Osteoblast (primary cell): Measurements from ENCODE around the gene ETV1. TPM values are rescaled to one million over a fixed set of nuclear protein-coding genes. Genes with fewer than 3 reads are reported as not detected.

Experiments used
- DNase-seq: peaks from one replicate; pipeline ENCODE4 v3.0.0; 2011; ENCODE audit warnings: low spot score, mixed read lengths; ENCODE audit not compliant: insufficient read length; ENCODE audit errors: missing footprints
- H2AFZ ChIP-seq: 2 replicates; pipeline ENCODE4 v1.6.0; 2011; ENCODE audit warnings: mild to moderate bottlenecking, low read length
- H3K27ac ChIP-seq: 2 replicates; pipeline ENCODE4 v1.5.1; 2011; ENCODE audit warnings: mild to moderate bottlenecking, low read depth, low read length, moderate library complexity
- H3K27me3 ChIP-seq: 2 replicates; pipeline ENCODE4 v1.6.0; 2012; ENCODE audit warnings: mild to moderate bottlenecking, control low read depth, inconsistent platforms, low read length, moderate library complexity; ENCODE audit not compliant: insufficient read depth
- H3K36me3 ChIP-seq: 2 replicates; pipeline ENCODE4 v1.5.1; 2011; ENCODE audit warnings: mild to moderate bottlenecking, low read length, control low read depth, moderate library complexity; ENCODE audit not compliant: insufficient read depth
- H3K4me1 ChIP-seq: 2 replicates; pipeline ENCODE4 v1.5.1; 2011; ENCODE audit warnings: mild to moderate bottlenecking, low read length, control low read depth, moderate library complexity; ENCODE audit not compliant: insufficient read depth
- H3K4me2 ChIP-seq: 2 replicates; pipeline ENCODE4 v1.6.0; 2011; ENCODE audit warnings: mild to moderate bottlenecking, low read length; ENCODE audit not compliant: insufficient read depth
- H3K4me3 ChIP-seq: fragments of 200-600 bp; sonication (generic); 3 replicates; pipeline ENCODE4 v1.5.1; 2012; ENCODE audit warnings: mild to moderate bottlenecking, low read length, inconsistent platforms; ENCODE audit not compliant: insufficient read depth
- H3K79me2 ChIP-seq: 2 replicates; pipeline ENCODE4 v1.6.0; 2012; ENCODE audit warnings: mild to moderate bottlenecking, low read length, control low read depth, inconsistent platforms; ENCODE audit not compliant: insufficient read depth
- H3K9me3 ChIP-seq: 2 replicates; pipeline ENCODE4 v1.5.1; 2011; ENCODE audit warnings: low read depth, low read length, control low read depth
- H4K20me1 ChIP-seq: 2 replicates; pipeline ENCODE4 v1.6.0; 2012; ENCODE audit warnings: mild to moderate bottlenecking, low read length, control low read depth; ENCODE audit not compliant: insufficient read depth
- total RNA-seq: library from RNA; depleted of rRNA; stranded (reverse); fragments of >200 nt; gene quantifications from 2 replicates; pipeline ENCODE4 v1.2.3, GENCODE V29; 2012
- TF ChIP-seq, protein P1 (sequence below): IDR thresholded peaks from 2 replicates; pipeline ENCODE4 v1.5.1; 2011; ENCODE audit warnings: mild to moderate bottlenecking, low read depth, low read length, moderate library complexity; ENCODE audit errors: extremely low read depth

Gene ETV1
- total RNA-seq, 1 donor: 15.9 TPM

DNA sequence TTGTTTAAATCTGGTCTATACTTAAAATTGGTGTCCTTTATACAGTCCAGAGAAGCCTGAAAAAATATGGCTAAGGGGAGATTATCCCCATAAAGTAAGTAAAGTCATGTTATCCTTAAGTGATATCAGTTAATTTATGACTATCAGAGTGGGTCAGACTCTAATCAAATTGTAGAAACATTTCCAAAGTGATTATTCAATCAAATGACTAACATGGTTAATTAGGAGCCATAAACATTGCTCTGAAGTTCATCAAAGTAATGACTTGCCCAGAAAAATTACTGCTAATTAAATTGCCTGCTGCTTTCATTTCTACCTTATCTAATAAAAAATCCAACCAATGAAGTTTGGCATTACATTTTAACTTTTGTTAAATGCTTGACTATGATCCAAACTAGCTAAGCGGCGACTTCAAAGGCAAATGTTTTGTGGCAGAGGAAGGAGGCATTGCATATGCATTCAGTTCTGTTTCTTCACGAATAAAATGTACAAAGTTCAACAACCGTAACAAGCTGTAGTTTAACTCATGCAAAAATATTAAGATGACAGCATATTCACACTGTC lies 76.7 kb downstream of the ETV1 start:
- Histone ChIP-seq H3K4me1 (peaks cover 3% of the 10 kb centered on the region), H3K27ac (no peak overlapping the region), H3K27me3 (no peaks in the 10 kb centered on the region), H4K20me1 (no peaks in the 10 kb centered on the region), H2AFZ (no peak overlapping the region), H3K79me2 (no peaks in the 10 kb centered on the region), H3K4me3 (no peak overlapping the region), H3K4me2 (no peak overlapping the region), H3K9me3 (no peaks in the 10 kb centered on the region), H3K36me3 (no peaks in the 10 kb centered on the region)
- TF ChIP-seq, protein P1, sequence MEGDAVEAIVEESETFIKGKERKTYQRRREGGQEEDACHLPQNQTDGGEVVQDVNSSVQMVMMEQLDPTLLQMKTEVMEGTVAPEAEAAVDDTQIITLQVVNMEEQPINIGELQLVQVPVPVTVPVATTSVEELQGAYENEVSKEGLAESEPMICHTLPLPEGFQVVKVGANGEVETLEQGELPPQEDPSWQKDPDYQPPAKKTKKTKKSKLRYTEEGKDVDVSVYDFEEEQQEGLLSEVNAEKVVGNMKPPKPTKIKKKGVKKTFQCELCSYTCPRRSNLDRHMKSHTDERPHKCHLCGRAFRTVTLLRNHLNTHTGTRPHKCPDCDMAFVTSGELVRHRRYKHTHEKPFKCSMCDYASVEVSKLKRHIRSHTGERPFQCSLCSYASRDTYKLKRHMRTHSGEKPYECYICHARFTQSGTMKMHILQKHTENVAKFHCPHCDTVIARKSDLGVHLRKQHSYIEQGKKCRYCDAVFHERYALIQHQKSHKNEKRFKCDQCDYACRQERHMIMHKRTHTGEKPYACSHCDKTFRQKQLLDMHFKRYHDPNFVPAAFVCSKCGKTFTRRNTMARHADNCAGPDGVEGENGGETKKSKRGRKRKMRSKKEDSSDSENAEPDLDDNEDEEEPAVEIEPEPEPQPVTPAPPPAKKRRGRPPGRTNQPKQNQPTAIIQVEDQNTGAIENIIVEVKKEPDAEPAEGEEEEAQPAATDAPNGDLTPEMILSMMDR: no peak
- no peak for DNase-seq

DNA sequence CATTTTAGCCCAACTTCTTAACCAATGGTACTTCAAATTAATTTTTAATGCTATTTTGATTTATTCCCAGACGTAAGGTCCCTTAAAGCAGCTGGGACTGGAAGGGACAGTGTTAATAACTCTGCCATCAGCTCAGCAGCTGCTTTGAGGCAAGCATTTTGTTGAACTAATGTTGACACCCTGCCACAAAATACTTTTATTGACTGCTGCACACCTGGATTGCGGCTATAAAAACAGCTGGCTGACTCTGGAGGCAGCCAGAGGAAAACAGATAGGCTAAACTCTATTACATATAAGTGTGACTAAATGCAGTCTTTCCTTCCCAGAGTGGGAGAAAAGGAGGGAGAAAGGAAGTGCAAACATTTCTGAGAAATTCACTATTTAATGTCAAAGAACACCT lies 77.6 kb downstream of the ETV1 start:
- Histone ChIP-seq H3K4me1 (peaks cover 3% of the 10 kb centered on the region), H3K4me3 (no peak overlapping the region), H2AFZ (no peak overlapping the region), H3K27me3 (no peaks in the 10 kb centered on the region), H3K4me2 (no peak overlapping the region), H3K36me3 (no peaks in the 10 kb centered on the region), H4K20me1 (no peaks in the 10 kb centered on the region), H3K79me2 (no peaks in the 10 kb centered on the region), H3K27ac (no peak overlapping the region), H3K9me3 (no peaks in the 10 kb centered on the region)
- TF ChIP-seq, protein P1: no peak
- no peak for DNase-seq

DNA sequence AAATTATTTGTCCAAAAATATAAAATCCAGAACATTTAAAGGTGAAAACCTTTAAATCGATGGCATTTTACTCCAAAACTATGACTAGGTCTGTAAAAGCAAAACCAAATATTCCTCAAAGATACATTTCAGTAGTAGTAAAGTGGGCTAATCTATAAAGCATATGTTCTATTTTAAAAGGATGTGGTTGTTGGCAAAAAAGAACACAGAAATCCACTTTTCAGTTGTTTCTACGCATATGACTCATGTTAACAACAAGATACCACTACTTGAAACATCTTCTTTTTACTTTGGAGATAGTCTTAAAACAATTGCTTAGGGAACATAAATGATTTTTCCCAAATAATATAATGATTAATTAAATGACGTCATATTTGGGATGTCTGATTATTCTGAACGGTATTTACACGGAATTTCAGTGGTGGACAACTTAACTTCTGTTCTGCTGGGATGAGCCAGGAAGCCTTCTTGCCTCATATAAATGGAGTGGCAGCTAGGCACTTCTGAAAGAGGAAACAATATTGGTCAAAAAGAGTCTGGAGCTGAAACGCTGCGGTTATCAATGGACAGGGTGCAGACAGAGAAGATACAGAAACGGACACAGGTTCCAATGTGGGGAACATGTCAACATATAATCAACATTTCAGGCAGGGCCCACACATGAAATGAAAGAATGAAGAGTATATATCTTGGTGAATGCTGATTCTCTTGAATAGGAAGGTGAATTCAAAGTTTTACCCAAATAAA lies 78.5 kb downstream of the ETV1 start:
- Histone ChIP-seq H3K4me3 (no peak overlapping the region), H3K27ac (no peak overlapping the region), H3K27me3 (no peaks in the 10 kb centered on the region), H3K79me2 (no peaks in the 10 kb centered on the region), H3K4me2 (no peak overlapping the region), H3K36me3 (peaks cover 5% of the 10 kb centered on the region), H2AFZ (no peak overlapping the region), H3K4me1 (peaks cover 3% of the 10 kb centered on the region), H3K9me3 (no peaks in the 10 kb centered on the region), H4K20me1 (no peaks in the 10 kb centered on the region)
- DNase-seq: no peak
- TF ChIP-seq, protein P1: no peak

DNA sequence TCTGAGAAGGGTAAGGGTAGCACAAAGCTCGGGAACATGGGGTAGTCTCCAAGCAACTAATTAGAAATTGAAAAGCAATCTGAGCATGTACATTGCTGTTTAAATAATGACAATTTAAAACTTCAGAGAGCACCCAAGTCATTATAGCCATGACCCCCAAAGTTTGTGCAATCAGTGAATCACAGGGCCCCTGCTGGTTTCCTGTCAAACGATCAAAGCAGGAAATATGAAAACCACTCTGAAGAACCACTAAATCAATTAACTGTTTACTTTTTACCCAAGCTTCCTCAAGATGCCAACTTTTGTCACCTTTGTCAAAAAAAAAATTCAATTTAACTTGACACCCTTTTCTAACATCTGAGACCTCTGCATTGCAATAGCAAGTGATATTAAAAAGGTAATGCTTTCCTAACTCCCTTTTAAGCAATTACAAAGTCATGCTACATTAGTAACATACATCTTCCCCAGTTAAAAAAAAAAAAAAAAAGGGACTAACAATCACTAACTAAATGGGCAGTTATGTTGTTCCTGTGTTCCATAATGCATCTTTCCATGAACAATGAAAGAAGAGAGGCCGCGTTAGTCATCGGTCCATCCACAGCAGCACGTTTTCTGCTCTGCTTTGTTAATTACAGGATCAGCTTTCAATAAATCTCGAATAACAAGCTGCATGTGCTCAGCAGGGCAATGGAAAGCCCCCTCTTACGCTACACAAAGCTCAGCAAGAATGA lies 80.6 kb downstream of the ETV1 start:
- no peaks in the 10 kb centered on the region for H3K79me2 ChIP-seq
- DNase-seq: no peak
- H3K27me3 ChIP-seq: no peaks in the 10 kb centered on the region
- H3K27ac ChIP-seq: no peak overlapping the region
- TF ChIP-seq, protein P1: no peak
- no peak overlapping the region for H3K4me2 ChIP-seq
- H3K9me3 ChIP-seq: no peaks in the 10 kb centered on the region
- H4K20me1 ChIP-seq: no peaks in the 10 kb centered on the region
- no peak overlapping the region for H3K4me3 ChIP-seq
- peaks cover 9% of the 10 kb centered on the region for H3K4me1 ChIP-seq
- H3K36me3 ChIP-seq: peaks cover 6% of the 10 kb centered on the region
- H2AFZ ChIP-seq: no peak overlapping the region
